HG03159 (cell line): Measurements from ENCODE around the gene WNT2.
"Not testable (repeated sequence)": the region's sequence is repeated elsewhere in the genome, so short reads cannot be mapped to it uniquely, and the experiment has no call there.

Experiments used
- ATAC-seq: cut with Tn5 transposase; IDR thresholded peaks from one replicate; pipeline ENCODE4 v1.9.1; 2021; ENCODE audit warnings: mild to moderate bottlenecking, moderate library complexity; ENCODE audit not compliant: unreplicated experiment

Gene WNT2

GRCh38 chr7:117270371-117270770 lies 52.5 kb downstream of the WNT2 start:
- ATAC-seq, result no peak

- ATAC-seq, result no peak
These were observed 53.0 kb downstream of the WNT2 start for GRCh38 chr7:117269886-117270285.

- ATAC-seq, result no peak
These were observed 53.4 kb downstream of the WNT2 start for GRCh38 chr7:117269417-117269816.

GRCh38 chr7:117264716-117265115 lies 58.1 kb downstream of the WNT2 start:
- no peak for ATAC-seq

GRCh38 chr7:117262546-117262945 lies 60.3 kb downstream of the WNT2 start:
- no peak for ATAC-seq

- ATAC-seq, result no peak
These were observed 63.2 kb downstream of the WNT2 start for GRCh38 chr7:117259615-117260014.

GRCh38 chr7:117251687-117252086 lies 71.2 kb downstream of the WNT2 start:
- no peak for ATAC-seq

- no peak for ATAC-seq
These were observed 72.1 kb downstream of the WNT2 start for GRCh38 chr7:117250801-117251200.

- ATAC-seq, result no peak
These were observed 72.6 kb downstream of the WNT2 start for GRCh38 chr7:117250245-117250644.

- no peak for ATAC-seq
These were observed 73.2 kb downstream of the WNT2 start for GRCh38 chr7:117249696-117250095.

- no peak for ATAC-seq
These were observed 74.0 kb downstream of the WNT2 start for GRCh38 chr7:117248829-117249228.

GRCh38 chr7:117247809-117248208 lies 75.0 kb downstream of the WNT2 start:
- no peak for ATAC-seq

GRCh38 chr7:117245703-117246102 lies 77.2 kb downstream of the WNT2 start:
- not testable (repeated sequence) for ATAC-seq

GRCh38 chr7:117243390-117243789 lies 79.5 kb downstream of the WNT2 start:
- no peak for ATAC-seq

- no peak for ATAC-seq
These were observed 81.8 kb downstream of the WNT2 start for GRCh38 chr7:117241088-117241487.

- ATAC-seq, result no peak
These were observed 83.9 kb downstream of the WNT2 start for GRCh38 chr7:117238937-117239336.

GRCh38 chr7:117238472-117238871 lies 84.4 kb downstream of the WNT2 start:
- ATAC-seq, result no peak

- no peak for ATAC-seq
These were observed 85.2 kb downstream of the WNT2 start for GRCh38 chr7:117237646-117238045.

GRCh38 chr7:117231047-117231359 lies 91.9 kb downstream of the WNT2 start:
- ATAC-seq, result no peak

GRCh38 chr7:117230276-117231046 lies 92.4 kb downstream of the WNT2 start:
- ATAC-seq, result peak; percentile 63

GRCh38 chr7:117229350-117229749 lies 93.5 kb downstream of the WNT2 start:
- ATAC-seq, result no peak

- ATAC-seq, result no peak
These were observed 95.8 kb downstream of the WNT2 start for GRCh38 chr7:117227091-117227490.

GRCh38 chr7:117225536-117225935 lies 97.3 kb downstream of the WNT2 start:
- no peak for ATAC-seq
